PFSK-1 (cell line): ENCODE measurements around the gene OLFM3.

Experiments
- FOXP2 ChIP-seq: optimal IDR thresholded peaks from 2 replicates; pipeline ENCODE3; 2011; ENCODE audit warnings: borderline replicate concordance, control low read depth, inconsistent platforms; ENCODE audit not compliant: insufficient read depth; ENCODE audit errors: extremely low read length, extremely low read depth
- POLR2AphosphoS5 ChIP-seq: IDR thresholded peaks from 2 replicates; pipeline ENCODE4 v1.6.1; 2012; ENCODE audit warnings: low read depth, mild to moderate bottlenecking, control low read depth, low read length, moderate library complexity
- SIN3A ChIP-seq: IDR thresholded peaks from 2 replicates; pipeline ENCODE4 v1.6.1; 2012; ENCODE audit warnings: mild to moderate bottlenecking, low read length, moderate library complexity, borderline replicate concordance; ENCODE audit not compliant: insufficient read depth
- TAF1 ChIP-seq: IDR thresholded peaks from 2 replicates; pipeline ENCODE4 v1.6.1; 2012; ENCODE audit warnings: low read length, control low read depth, borderline replicate concordance; ENCODE audit not compliant: insufficient read depth
- TF ChIP-seq, protein P1 (sequence below), 2 experiments: IDR thresholded peaks; 2 replicates each; pipeline versions ENCODE4 v1.6.1 to v1.8.0; 2011 to 2012; ENCODE audit warnings: low read depth in 2 of 2, low read length in 2 of 2, control low read depth in 1 of 2, inconsistent platforms in 1 of 2, mild to moderate bottlenecking in 1 of 2, moderate library complexity in 1 of 2; ENCODE audit not compliant: insufficient read depth in 1 of 2

OLFM3 gene

DNA sequence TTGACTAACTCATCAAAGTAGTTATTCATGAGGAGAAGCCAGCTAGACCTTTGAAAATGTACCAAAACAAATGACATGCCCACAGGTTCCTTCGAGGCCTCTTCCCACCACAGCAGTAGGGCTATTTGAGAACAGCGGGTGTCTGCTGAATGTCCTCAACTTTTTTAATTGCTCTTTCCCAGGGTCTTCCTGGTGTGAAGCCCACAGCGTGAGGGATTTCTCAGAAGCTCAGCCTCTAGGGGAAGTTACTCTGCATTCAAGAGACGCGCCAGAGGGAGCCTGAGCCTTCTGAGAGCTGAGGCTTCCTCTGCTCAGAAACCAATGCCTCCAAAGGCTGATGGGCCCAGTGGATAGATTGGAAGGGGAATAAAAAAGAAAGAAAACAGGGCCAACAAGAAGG lies 153.6 kb downstream of the OLFM3 start:
- TF ChIP-seq, protein P1, sequence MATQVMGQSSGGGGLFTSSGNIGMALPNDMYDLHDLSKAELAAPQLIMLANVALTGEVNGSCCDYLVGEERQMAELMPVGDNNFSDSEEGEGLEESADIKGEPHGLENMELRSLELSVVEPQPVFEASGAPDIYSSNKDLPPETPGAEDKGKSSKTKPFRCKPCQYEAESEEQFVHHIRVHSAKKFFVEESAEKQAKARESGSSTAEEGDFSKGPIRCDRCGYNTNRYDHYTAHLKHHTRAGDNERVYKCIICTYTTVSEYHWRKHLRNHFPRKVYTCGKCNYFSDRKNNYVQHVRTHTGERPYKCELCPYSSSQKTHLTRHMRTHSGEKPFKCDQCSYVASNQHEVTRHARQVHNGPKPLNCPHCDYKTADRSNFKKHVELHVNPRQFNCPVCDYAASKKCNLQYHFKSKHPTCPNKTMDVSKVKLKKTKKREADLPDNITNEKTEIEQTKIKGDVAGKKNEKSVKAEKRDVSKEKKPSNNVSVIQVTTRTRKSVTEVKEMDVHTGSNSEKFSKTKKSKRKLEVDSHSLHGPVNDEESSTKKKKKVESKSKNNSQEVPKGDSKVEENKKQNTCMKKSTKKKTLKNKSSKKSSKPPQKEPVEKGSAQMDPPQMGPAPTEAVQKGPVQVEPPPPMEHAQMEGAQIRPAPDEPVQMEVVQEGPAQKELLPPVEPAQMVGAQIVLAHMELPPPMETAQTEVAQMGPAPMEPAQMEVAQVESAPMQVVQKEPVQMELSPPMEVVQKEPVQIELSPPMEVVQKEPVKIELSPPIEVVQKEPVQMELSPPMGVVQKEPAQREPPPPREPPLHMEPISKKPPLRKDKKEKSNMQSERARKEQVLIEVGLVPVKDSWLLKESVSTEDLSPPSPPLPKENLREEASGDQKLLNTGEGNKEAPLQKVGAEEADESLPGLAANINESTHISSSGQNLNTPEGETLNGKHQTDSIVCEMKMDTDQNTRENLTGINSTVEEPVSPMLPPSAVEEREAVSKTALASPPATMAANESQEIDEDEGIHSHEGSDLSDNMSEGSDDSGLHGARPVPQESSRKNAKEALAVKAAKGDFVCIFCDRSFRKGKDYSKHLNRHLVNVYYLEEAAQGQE (IDR thresholded peaks at IDR 0.05; ENCODE audit: insufficient read depth in 1 of 2, low read depth in 2 of 2, low read length in 2 of 2), result no peak
- TF ChIP-seq TAF1, result no peak
- no peak for TF ChIP-seq POLR2AphosphoS5
- TF ChIP-seq SIN3A, result no peak
- no peak for TF ChIP-seq FOXP2

DNA sequence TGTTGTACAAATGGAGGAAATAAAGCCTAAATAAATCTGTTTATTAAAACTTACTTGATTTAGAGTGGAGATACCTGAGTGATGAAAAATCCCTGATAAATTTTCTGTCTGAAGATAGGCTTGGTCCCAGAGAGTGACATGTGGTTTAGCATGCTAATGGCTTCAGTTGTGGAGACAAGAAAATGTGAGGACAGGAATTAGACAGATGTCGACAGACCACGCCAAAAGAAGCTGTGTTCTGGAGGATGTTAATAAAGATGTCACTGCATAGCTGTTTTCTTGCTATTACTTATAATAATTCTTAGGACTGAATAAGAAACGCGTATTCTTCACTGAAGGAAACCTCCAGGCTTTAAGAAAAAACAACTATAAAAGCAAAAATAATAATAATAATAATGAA lies 154.9 kb downstream of the OLFM3 start:
- TF ChIP-seq, protein P1 (IDR thresholded peaks at IDR 0.05; ENCODE audit: insufficient read depth in 1 of 2, low read depth in 2 of 2, low read length in 2 of 2), result no peak
- TF ChIP-seq FOXP2, result no peak
- no peak for TF ChIP-seq POLR2AphosphoS5
- TF ChIP-seq TAF1, result no peak
- TF ChIP-seq SIN3A, result no peak

DNA sequence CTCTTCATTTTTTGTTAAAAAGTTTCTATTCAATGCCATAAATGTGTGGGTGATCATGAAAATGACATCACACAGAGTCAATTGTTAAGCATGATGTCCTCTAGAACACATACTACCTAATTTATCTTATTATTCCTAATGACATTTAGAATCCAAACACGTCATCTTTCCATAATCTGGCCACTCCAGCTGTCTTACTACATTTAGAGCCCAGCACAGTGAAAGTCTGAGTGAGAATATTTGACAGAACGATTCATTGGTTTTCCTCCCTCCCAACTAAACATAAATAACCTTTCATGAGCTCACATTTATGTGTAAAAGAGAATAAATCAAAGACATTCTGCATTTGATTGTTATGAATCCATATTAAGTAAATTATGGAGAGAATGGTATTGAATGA lies 160.7 kb downstream of the OLFM3 start:
- no peak for TF ChIP-seq SIN3A
- TF ChIP-seq, protein P1 (IDR thresholded peaks at IDR 0.05; ENCODE audit: insufficient read depth in 1 of 2, low read depth in 2 of 2, low read length in 2 of 2), result no peak
- no peak for TF ChIP-seq FOXP2
- TF ChIP-seq TAF1, result no peak
- no peak for TF ChIP-seq POLR2AphosphoS5

DNA sequence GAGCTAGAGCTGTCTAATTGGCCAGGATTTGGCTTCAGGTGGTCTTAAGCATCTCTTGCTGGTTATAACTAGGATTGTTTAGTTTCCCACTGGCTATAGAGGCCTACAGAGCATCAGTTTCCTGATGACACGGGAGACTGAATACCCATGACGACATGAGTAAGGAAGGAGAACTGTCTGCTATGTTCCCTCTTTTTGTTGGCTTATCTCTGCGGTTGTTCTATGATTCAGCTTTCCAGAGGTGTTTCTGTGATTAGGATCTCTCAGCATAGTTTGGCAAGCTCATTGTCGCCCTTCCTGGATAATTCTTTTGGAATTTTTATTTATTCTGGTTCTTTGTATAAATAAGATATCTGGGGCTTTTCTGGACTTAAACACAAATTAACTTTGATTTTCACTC lies 163.4 kb downstream of the OLFM3 start:
- no peak for TF ChIP-seq TAF1
- TF ChIP-seq SIN3A, result no peak
- no peak for TF ChIP-seq POLR2AphosphoS5
- TF ChIP-seq FOXP2, result no peak
- TF ChIP-seq, protein P1 (IDR thresholded peaks at IDR 0.05; ENCODE audit: insufficient read depth in 1 of 2, low read depth in 2 of 2, low read length in 2 of 2), result no peak

DNA sequence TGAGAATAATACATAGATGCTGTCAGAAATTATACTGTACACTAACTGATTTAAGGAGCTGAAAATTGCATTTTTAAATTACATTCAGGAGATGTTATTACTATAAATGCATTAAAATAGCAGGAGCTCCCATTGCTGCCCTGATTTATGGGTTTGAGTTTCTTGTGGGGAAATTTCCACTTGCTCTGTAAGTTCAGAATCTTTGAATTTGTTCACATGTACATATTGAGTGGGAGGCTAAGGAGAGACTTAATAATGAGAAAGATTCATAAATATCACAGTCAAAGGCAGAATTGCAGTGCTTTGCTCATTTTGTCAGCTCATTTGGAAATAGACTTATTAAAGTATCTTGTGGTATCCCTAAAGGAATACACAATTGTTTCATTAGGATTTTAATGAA lies 170.3 kb downstream of the OLFM3 start:
- TF ChIP-seq SIN3A (no peak), FOXP2 (no peak), POLR2AphosphoS5 (no peak), TAF1 (no peak)
- TF ChIP-seq, protein P1 (IDR thresholded peaks at IDR 0.05; ENCODE audit: insufficient read depth in 1 of 2, low read depth in 2 of 2, low read length in 2 of 2), result no peak
